Measurements from ENCODE around the gene RAB8A. TPM values are rescaled to one million over a fixed set of nuclear protein-coding genes. Genes with fewer than 3 reads are reported as not detected.

RAB8A gene
- total RNA-seq, 2 donors from 2014 or later = 14.2 to 29.9 TPM

DNA sequence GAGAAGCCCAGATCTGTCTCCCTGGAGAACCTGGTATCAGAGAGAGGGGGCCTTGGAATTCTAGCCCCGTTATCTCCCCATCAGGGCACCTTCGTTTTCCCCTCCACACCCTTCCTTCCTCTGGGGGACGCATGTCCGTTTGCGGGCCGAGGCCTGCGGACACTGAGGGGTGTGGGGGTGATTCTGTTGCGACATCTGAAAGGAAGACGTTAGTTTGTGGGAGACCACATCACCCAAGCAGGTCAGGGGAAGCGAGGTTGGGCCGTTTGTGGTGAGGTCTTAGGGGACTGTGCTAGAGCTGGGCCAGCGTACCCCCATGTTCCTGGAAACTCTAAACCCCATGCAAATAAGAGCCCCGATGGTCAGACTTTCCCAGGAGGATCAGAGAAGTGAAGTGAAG, 28.1 kb downstream of the RAB8A start:
- H3K27me3 ChIP-seq = no peaks in the 10 kb centered on the region
- no peak overlapping the region for H3K27ac ChIP-seq
- no peak for DNase-seq (ENCODE audit: low spot score)
- TF ChIP-seq, protein P1, sequence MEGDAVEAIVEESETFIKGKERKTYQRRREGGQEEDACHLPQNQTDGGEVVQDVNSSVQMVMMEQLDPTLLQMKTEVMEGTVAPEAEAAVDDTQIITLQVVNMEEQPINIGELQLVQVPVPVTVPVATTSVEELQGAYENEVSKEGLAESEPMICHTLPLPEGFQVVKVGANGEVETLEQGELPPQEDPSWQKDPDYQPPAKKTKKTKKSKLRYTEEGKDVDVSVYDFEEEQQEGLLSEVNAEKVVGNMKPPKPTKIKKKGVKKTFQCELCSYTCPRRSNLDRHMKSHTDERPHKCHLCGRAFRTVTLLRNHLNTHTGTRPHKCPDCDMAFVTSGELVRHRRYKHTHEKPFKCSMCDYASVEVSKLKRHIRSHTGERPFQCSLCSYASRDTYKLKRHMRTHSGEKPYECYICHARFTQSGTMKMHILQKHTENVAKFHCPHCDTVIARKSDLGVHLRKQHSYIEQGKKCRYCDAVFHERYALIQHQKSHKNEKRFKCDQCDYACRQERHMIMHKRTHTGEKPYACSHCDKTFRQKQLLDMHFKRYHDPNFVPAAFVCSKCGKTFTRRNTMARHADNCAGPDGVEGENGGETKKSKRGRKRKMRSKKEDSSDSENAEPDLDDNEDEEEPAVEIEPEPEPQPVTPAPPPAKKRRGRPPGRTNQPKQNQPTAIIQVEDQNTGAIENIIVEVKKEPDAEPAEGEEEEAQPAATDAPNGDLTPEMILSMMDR (IDR thresholded peaks at IDR 0.05) = no peak
- no peaks in the 10 kb centered on the region for H3K4me1 ChIP-seq
- no peaks in the 10 kb centered on the region for H3K36me3 ChIP-seq
- no peak overlapping the region for H3K4me3 ChIP-seq
- H3K9me3 ChIP-seq = no peaks in the 10 kb centered on the region

DNA sequence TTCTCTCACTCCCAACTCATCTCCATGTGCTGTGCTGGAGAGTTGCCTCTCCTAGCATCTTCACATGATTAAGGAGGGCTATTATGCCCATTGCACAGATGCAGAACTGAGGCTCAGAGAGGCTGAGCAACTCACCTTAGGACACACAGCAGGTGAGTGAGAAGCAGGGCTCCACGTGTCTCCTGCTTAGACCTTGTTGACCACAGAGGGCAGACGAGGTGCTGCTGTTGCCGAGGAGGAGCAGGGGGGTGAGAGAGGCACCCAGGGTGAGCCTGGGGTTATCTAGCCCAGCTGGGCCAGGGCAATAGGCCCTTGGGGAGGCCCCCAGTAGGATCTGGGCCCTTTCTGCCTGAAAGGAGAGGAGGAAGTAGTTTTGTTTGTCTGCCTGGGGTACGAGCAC, 29.4 kb downstream of the RAB8A start:
- DNase-seq (ENCODE audit: low spot score) = no peak
- Histone ChIP-seq H3K4me1 (no peaks in the 10 kb centered on the region), H3K27me3 (no peaks in the 10 kb centered on the region), H3K27ac (no peak overlapping the region), H3K4me3 (no peak overlapping the region), H3K36me3 (no peaks in the 10 kb centered on the region), H3K9me3 (no peaks in the 10 kb centered on the region)
- TF ChIP-seq, protein P1 (IDR thresholded peaks at IDR 0.05) = no peak

DNA sequence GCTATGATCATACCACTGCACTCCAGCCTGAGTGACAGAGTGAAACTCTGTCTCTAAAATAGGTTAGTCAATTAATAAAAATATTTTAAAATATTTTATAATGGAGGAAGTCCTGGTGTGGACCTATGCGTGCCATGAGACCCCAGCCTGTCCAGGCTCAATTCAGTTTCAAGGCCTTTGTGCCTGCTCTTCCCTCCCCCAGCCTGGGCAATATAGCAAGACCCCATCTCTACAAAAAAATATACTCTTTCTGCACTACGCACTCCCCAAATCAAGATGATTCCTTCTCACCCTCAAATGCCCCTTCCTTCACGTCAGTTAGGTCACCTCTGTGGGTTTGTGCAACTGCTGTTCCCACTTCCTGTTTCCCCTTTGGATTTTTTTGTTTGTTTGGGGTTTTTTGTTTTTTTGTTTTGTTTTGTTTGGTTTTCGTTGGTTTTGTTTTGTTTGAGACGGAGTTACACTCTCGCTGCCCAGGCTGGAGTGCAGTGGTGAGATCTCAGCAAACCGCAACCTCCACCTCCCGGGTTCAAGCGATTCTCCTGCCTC, 30.4 kb downstream of the RAB8A start:
- no peaks in the 10 kb centered on the region for H3K4me1 ChIP-seq
- DNase-seq (ENCODE audit: low spot score) = no peak
- no peaks in the 10 kb centered on the region for H3K27me3 ChIP-seq
- no peaks in the 10 kb centered on the region for H3K9me3 ChIP-seq
- H3K27ac ChIP-seq = no peak overlapping the region
- H3K4me3 ChIP-seq = no peak overlapping the region
- TF ChIP-seq, protein P1 (IDR thresholded peaks at IDR 0.05) = no peak
- H3K36me3 ChIP-seq = no peaks in the 10 kb centered on the region

DNA sequence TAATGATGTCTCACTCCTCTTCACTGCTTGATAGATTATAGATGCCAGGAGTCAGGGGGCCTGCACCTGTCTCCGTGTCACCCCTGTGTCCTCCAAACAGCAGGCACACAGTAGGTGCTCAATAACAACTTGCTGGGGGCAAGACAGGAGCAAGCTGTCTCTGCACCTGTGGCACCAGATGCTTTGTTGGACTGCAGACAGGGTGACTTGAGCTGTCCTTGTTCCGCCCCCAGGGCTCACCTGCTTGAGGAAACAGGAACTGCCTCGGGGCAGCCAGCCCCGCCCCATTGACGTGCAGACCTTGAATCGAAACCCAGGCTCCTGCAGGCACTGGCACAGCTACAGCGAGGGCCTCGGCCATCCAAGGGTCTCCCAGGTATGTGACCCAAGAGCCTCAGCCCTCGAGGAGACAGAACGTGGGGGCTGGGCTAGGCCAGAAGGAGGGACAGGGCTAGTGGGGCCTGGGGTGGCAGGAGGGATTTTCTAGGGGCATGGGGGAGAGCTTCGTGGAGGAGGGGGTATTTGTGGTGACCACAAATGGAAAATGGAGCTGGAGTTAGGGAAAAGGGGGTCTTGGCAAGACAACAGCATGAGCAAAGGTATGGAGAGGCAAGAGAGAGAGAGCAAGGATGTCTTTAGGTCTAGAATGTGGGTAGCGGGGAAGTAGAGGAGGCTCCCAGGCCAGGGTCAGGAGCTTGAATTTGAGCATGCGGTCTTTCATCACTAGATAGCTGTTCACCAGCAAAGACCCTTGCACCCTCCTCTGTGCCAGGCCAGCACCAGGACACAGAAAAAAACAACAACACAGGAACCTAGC, 31.9 kb downstream of the RAB8A start, which contains the start of gene HSH2D:
Gene HSH2D (plus strand): TSS at position 287 of the 817 bp plus-strand sequence. CDS start 5,066 bp downstream, outside the sequence.
- DNase-seq (ENCODE audit: low spot score) = no peak
- no peaks in the 10 kb centered on the region for H3K27me3 ChIP-seq
- no peaks in the 10 kb centered on the region for H3K9me3 ChIP-seq
- no peak within 1 kb of the TSS for H3K4me3 ChIP-seq
- no peaks in the 10 kb centered on the region for H3K4me1 ChIP-seq
- H3K36me3 ChIP-seq = no peaks in the 10 kb centered on the region
- H3K27ac ChIP-seq = no peak within 1 kb of the TSS
- TF ChIP-seq, protein P1 (IDR thresholded peaks at IDR 0.05) = no peak

DNA sequence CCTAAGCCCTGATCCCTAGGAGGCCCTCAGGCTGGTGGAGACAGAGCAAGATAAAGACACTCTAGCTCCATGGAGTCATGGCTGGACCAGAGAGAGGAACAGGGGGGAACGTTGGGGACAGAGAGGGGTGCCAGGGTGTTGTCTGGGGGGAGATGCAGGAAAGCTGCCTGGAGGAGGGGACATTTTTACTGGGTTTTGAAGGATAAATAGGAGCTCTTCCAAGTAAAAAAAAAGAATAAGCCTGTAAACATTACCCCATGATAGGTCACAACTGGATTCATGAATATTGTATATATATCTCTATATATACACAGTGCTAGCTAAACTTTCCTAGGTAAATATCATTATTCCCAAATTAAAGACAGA, 32.5 kb downstream of the RAB8A start:
- TF ChIP-seq, protein P1 (IDR thresholded peaks at IDR 0.05) = no peak
- H3K4me1 ChIP-seq = no peaks in the 10 kb centered on the region
- no peak overlapping the region for H3K27ac ChIP-seq
- DNase-seq (ENCODE audit: low spot score) = no peak
- no peaks in the 10 kb centered on the region for H3K9me3 ChIP-seq
- no peaks in the 10 kb centered on the region for H3K27me3 ChIP-seq
- H3K4me3 ChIP-seq = no peak overlapping the region
- H3K36me3 ChIP-seq = no peaks in the 10 kb centered on the region

Data from right atrium auricular region (tissue), 2 donors.